MM.1S (cell line): ENCODE results near the gene OSTF1.

Experiments used
- CTCF ChIP-seq: fragments of 300-600 bp; sonication (generic); IDR thresholded peaks from 2 replicates; pipeline ENCODE4 v1.5.1; 2016; ENCODE audit warnings: antibody characterized with exemption, low read length, mixed read lengths
- EZH2 ChIP-seq: fragments of 300-600 bp; sonication (generic); optimal IDR thresholded peaks from 2 replicates; pipeline ENCODE3; 2017; ENCODE audit warnings: low read depth, mild to moderate bottlenecking, antibody characterized with exemption, low read length, mixed read lengths

- TF ChIP-seq CTCF (no peak), EZH2 (no peak)
Observed at GRCh38 chr9:75156858-75157257, 68.5 kb downstream of the OSTF1 start.
